IPS DF 4.7 (cell line): ENCODE results near the gene CACNB2.

Experiments used
- DNase-seq: peaks from one replicate; pipeline ENCODE4 v3.0.0-alpha.2; 2013; ENCODE audit warnings: low spot score; ENCODE audit errors: extremely low read depth

Gene CACNB2

GRCh38 chr10:18282094-18282493, 141.9 kb downstream of the CACNB2 start:
- DNase-seq, result no peak

DNA sequence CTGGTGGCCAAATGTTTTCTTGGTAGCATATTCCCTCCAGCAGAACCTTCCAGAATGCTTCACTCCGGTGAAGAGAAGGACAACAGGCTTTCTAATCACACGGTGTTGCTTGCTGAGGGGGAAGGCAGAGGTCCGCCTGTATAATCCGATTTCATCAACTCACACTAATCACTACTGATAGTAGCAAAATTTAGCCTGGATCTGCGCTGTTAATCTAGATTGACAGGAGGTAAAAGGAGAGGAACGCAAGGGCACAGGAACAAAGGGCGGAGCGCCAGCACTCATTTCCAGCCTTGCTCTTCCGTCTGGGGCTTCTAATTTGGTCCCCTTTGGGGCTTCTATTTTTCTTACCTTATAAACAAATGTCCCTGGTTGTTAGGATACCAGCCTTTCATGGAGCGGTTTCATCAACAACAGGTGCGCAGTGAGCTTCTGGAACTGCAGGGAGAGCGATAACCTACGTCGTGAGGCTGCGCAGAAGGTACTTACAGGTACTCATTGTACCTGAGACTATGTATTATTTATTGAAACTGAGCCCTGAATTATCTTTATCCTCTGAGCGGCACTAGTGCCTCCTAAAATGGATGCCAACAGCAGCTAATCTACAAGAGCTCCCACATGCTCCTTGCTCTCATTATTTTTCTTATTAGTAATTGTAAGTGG, 150.6 kb downstream of the CACNB2 start:
- no peak for DNase-seq

GRCh38 chr10:18293536-18294510, 153.6 kb downstream of the CACNB2 start:
- DNase-seq, result no peak

- DNase-seq, result no peak
Measured at GRCh38 chr10:18294633-18295032, 154.4 kb downstream of the CACNB2 start.

DNA sequence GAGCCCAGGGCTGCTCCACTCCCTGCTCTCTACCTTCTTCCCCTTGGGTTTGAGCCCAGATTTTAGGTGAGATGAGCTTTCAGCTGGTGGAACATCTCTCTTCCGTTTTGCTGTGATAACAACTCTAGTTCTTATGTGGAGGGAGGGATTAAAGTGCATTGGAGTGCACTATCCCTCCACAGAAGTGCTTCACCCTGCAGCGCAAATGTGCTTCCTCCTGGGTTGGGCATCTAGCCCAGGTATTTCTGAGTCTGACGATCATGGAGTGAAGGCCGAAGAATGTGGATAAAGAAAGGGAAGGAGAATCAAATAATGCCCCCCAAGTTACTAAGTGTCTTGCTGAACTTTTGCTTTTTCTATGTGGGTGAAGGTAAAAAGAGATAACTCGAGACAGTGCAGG, 157.4 kb downstream of the CACNB2 start:
- DNase-seq, result no peak

GRCh38 chr10:18298256-18298655, 158.0 kb downstream of the CACNB2 start:
- DNase-seq, result no peak

DNA sequence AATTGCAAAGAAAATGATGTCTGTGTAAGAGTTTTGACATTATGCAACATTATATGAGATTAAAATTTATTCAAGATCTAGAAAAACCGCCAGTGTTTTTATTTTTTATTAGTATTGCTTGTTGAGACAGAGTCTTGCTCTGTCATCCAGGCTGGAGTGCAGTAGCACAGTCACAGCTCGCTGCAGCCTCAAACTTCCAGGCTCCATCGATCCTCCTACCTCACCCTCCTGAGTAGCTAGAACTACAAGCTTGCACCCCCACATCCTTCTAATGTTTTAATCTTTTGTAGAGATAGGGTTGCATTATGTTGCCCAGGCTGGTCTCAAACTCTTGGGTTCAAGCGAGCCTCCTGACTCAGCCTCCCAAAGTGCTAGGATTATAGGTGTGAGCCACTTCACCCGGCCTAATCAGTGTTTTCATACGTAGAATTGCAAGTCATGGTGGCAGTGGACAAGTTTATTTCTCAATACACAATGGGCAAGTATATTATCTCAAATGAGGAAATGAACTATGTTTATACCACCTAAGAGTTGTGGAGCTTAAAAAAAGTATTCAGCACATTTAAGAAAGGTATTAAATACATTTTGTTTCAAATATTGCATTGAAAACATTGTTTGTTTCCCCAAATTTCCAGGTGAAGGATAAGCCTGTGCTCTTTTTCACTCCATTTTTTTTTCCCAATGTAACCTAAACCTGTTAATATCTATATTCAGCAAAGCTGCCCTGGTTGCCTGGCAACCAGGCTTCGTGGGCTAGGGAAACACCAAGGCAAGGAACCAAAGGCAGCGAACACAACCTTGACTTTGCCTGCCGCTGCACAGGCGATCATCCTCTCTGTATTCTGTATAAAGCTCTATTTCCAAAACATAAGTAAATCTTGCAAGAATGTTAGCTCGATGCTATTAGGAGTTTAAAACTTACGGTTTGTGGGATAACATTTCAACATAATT, 163.9 kb downstream of the CACNB2 start:
- no peak for DNase-seq

DNA sequence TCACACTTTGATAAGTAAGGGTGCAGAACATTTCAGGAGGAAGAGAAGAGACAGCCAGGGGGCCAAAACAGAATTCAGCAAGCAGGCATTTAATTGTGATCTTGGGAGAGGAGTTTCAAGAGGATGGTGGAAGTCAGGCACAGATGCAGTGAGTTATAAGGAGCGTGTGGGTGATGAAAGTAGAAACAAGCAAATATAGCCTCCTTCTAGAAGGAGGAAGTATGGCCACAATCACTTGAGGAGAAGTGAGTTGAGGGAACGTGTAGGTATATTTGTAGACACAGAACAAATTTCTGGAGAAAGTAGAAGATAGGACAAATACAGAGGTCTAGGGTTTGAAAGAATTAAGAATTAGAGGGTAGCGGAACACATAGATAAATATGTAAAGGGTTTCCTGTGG, 165.8 kb downstream of the CACNB2 start:
- DNase-seq, result no peak

GRCh38 chr10:18308600-18308999, 168.4 kb downstream of the CACNB2 start:
- DNase-seq, result no peak

DNA sequence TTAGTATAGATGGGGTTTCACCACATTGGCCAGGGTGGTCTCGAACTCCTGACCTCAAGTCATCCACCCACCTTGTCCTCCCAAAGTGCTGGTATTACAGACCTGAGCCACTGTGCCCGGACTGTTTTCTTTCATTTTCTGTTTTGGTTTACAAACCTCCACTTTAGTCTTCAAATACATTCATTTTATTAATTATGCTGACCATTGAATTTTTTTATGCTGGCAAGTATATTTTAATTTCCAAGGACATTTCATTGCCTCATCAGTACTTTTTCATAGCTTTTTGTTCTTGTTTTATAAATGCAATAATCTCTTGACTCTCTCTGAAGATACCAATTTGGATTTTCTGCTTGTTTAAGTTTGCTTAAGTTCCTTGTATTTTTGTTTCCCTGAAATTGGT, 170.5 kb downstream of the CACNB2 start:
- no peak for DNase-seq

GRCh38 chr10:18312374-18313139, 172.3 kb downstream of the CACNB2 start:
- peak; percentile 22 for DNase-seq

GRCh38 chr10:18313140-18313530, 172.9 kb downstream of the CACNB2 start:
- DNase-seq, result no peak

- DNase-seq, result no peak
Measured at GRCh38 chr10:18313626-18314025, 173.4 kb downstream of the CACNB2 start.

DNA sequence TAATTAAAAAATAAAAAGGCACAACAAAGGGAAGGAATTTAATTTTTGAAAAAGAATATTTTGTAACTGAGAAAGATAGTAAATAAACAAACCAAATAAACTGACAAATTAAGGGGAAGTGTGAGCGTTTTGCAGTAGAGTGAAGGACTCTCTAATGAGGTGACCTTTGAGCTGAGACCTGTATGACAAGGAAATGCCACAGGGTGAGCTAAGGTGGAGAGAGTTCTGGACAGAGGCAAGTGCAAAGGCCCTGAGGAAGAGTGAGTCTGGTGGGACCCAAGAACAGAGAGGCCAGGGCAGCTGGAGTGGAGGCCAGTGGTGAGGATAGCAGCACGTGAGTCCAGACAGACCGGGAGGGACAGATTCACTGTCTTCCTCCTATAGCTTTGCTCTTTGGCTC, 179.4 kb downstream of the CACNB2 start:
- DNase-seq, result no peak

- DNase-seq, result no peak
Measured at GRCh38 chr10:18321371-18321770, 181.1 kb downstream of the CACNB2 start.

- no peak for DNase-seq
Measured at GRCh38 chr10:18323916-18324315, 183.7 kb downstream of the CACNB2 start.

GRCh38 chr10:18325410-18325809, 185.2 kb downstream of the CACNB2 start:
- no peak for DNase-seq

- no peak for DNase-seq
Measured at GRCh38 chr10:18325889-18326531, 185.8 kb downstream of the CACNB2 start.

GRCh38 chr10:18328941-18329340, 188.7 kb downstream of the CACNB2 start:
- DNase-seq, result no peak

GRCh38 chr10:18332048-18332447, 191.8 kb downstream of the CACNB2 start:
- DNase-seq, result no peak
